ENCODE results near the gene PTPA. TPM values are rescaled to one million over a fixed set of nuclear protein-coding genes. Genes with fewer than 3 reads are reported as not detected.
"Not testable (repeated sequence)": the region's sequence is repeated elsewhere in the genome, so short reads cannot be mapped to it uniquely, and the experiment has no call there.

Gene PTPA
- total and polyA plus RNA-seq, 2 experiments from 2014 or later, result 60.9 to 72.3 TPM

DNA sequence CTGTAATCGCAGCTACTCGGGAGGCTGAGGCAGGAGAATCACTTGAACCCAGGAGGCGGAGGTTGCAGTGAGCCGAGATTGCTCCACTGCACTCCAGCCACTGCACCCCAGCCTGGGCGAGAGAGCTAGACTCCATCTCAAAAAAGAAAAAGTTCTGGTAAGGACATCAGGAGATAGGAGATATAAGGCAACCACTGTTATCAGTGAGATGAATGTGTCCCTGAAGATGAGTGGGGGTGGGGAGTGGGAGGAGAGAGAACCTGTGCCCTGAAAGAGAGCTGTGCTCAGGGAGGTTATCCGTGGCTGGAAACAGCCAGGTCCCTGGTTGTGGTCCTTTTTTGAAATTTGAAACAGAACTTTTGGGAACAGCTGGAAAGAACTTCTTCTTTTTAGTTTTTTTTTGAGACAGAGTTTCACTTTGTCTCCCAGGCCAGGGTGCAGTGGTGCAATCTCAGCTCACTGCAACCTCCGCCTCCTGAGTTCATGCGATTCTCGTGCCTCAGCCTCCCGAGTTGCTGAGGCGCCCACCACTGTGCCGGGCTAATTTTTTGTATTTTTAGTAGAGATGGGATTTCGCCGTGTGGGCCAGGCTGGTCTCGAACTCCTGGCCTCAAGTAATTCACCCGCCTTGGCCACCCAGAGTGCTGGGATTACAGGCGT is 2.6 kb downstream of the PTPA start:
- 91% methylated on average over 17 of the region's 17 CpGs for WGBS (ENCODE audit: low lambda C conversion rate, missing lambda C conversion rate)
- Histone ChIP-seq H3K4me1 (ENCODE audit: insufficient read depth) (peaks cover 8% of the 10 kb centered on the region), H3K4me2 (no peak overlapping the region)

GRCh38 chr9:129118799-129119198 is 7.6 kb downstream of the PTPA start:
- 85% methylated on average over 4 of the region's 4 CpGs for WGBS (ENCODE audit: low lambda C conversion rate, missing lambda C conversion rate)

More for the DNA sequence above, 2.6 kb downstream of the PTPA start:
- Histone ChIP-seq H3K4me3 (no peak overlapping the region), H4K20me1 (ENCODE audit: insufficient read depth, poor library complexity, severe bottlenecking) (peaks cover 7% of the 10 kb centered on the region), H3K27me3 (no peaks in the 10 kb centered on the region), H3K9me2 (replicated peaks; ENCODE audit: insufficient read depth) (no peaks in the 10 kb centered on the region), H3K36me3 (replicated peaks; ENCODE audit: insufficient read depth, low read depth) (no peaks in the 10 kb centered on the region), H3K9me3 (ENCODE audit: low read depth) (no peaks in the 10 kb centered on the region), H3K27ac (no peak overlapping the region), H3K79me2 (peaks cover 75% of the 10 kb centered on the region), H2AFZ (no peak overlapping the region)
- DNase-seq (ENCODE audit: low spot score), result no peak
- TF ChIP-seq EZH2 (IDR thresholded peaks at IDR 0.05; ENCODE audit: borderline replicate concordance), result no peak
- TF ChIP-seq EZH2phosphoT487 (IDR thresholded peaks at IDR 0.05; ENCODE audit: low read depth, severe bottlenecking, unreplicated experiment), result no peak

DNA sequence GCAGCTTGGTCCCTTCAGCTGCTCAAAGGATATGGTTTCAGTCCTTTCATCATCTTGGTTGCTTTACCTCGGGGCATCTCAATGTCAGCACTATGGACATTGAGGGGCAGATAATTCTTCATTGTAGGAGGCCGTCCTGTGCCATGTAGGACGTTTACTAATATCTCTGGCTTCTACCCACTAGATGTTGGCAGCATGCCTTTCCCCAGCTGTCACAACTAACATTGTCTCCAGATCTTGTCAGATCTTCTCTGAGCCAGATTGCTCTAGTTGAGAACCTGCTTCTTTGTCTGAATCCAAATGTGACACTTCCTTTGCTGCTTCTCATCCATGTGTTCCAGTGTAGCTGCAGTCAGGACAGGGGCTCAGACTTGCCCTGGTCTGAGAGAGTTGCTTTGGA is 10.3 kb downstream of the PTPA start:
- H3K27me3 ChIP-seq, result no peaks in the 10 kb centered on the region
- H3K9me2 ChIP-seq (replicated peaks; ENCODE audit: insufficient read depth), result no peaks in the 10 kb centered on the region
- no peak overlapping the region for H3K4me3 ChIP-seq
- H3K36me3 ChIP-seq (replicated peaks; ENCODE audit: insufficient read depth, low read depth), result no peaks in the 10 kb centered on the region
- DNase-seq (ENCODE audit: low spot score), result no peak
- 85% methylated on average over 3 of the region's 3 CpGs for WGBS (ENCODE audit: low lambda C conversion rate, missing lambda C conversion rate)
- H2AFZ ChIP-seq, result no peak overlapping the region
- H3K27ac ChIP-seq, result no peak overlapping the region
- no peak for TF ChIP-seq CTCF (IDR thresholded peaks at IDR 0.05; ENCODE audit: poor library complexity)
- no peak for TF ChIP-seq EZH2 (IDR thresholded peaks at IDR 0.05; ENCODE audit: borderline replicate concordance)
- TF ChIP-seq EZH2phosphoT487 (IDR thresholded peaks at IDR 0.05; ENCODE audit: low read depth, severe bottlenecking, unreplicated experiment), result no peak
- no peaks in the 10 kb centered on the region for H3K9me3 ChIP-seq (ENCODE audit: low read depth)
- H3K4me1 ChIP-seq (ENCODE audit: insufficient read depth), result peaks cover 3% of the 10 kb centered on the region
- no peaks in the 10 kb centered on the region for H4K20me1 ChIP-seq (ENCODE audit: insufficient read depth, poor library complexity, severe bottlenecking)
- peaks cover 36% of the 10 kb centered on the region for H3K79me2 ChIP-seq
- no peak overlapping the region for H3K4me2 ChIP-seq

More at GRCh38 chr9:129118799-129119198, 7.6 kb downstream of the PTPA start:
- H3K9me3 ChIP-seq (ENCODE audit: low read depth), result no peaks in the 10 kb centered on the region
- H3K4me1 ChIP-seq (ENCODE audit: insufficient read depth), result no peaks in the 10 kb centered on the region
- peaks cover 3% of the 10 kb centered on the region for H4K20me1 ChIP-seq (ENCODE audit: insufficient read depth, poor library complexity, severe bottlenecking)
- H2AFZ ChIP-seq, result no peak overlapping the region
- H3K36me3 ChIP-seq (replicated peaks; ENCODE audit: insufficient read depth, low read depth), result no peaks in the 10 kb centered on the region
- H3K27me3 ChIP-seq, result no peaks in the 10 kb centered on the region
- TF ChIP-seq EZH2 (IDR thresholded peaks at IDR 0.05; ENCODE audit: borderline replicate concordance), result no peak
- no peak for TF ChIP-seq CTCF (IDR thresholded peaks at IDR 0.05; ENCODE audit: poor library complexity)
- TF ChIP-seq EZH2phosphoT487 (IDR thresholded peaks at IDR 0.05; ENCODE audit: low read depth, severe bottlenecking, unreplicated experiment), result no peak
- no peaks in the 10 kb centered on the region for H3K9me2 ChIP-seq (replicated peaks; ENCODE audit: insufficient read depth)
- no peak overlapping the region for H3K4me2 ChIP-seq
- no peak for DNase-seq (ENCODE audit: low spot score)
- no peak overlapping the region for H3K27ac ChIP-seq
- no peak overlapping the region for H3K4me3 ChIP-seq
- H3K79me2 ChIP-seq, result peaks cover 60% of the 10 kb centered on the region

GRCh38 chr9:129122133-129122532 is 10.9 kb downstream of the PTPA start:
- no peak overlapping the region for H3K4me2 ChIP-seq
- 100% methylated on average over 1 of the region's 1 CpG for WGBS (ENCODE audit: low lambda C conversion rate, missing lambda C conversion rate)
- H3K27ac ChIP-seq, result no peak overlapping the region
- H4K20me1 ChIP-seq (ENCODE audit: insufficient read depth, poor library complexity, severe bottlenecking), result no peaks in the 10 kb centered on the region
- no peak for DNase-seq (ENCODE audit: low spot score)
- no peak overlapping the region for H3K4me3 ChIP-seq
- no peak for TF ChIP-seq CTCF (IDR thresholded peaks at IDR 0.05; ENCODE audit: poor library complexity)
- TF ChIP-seq EZH2 (IDR thresholded peaks at IDR 0.05; ENCODE audit: borderline replicate concordance), result no peak
- TF ChIP-seq EZH2phosphoT487 (IDR thresholded peaks at IDR 0.05; ENCODE audit: low read depth, severe bottlenecking, unreplicated experiment), result no peak
- H3K79me2 ChIP-seq, result peaks cover 30% of the 10 kb centered on the region
- H3K27me3 ChIP-seq, result no peaks in the 10 kb centered on the region
- H3K9me2 ChIP-seq (replicated peaks; ENCODE audit: insufficient read depth), result no peaks in the 10 kb centered on the region
- no peaks in the 10 kb centered on the region for H3K9me3 ChIP-seq (ENCODE audit: low read depth)
- no peaks in the 10 kb centered on the region for H3K36me3 ChIP-seq (replicated peaks; ENCODE audit: insufficient read depth, low read depth)
- peaks cover 3% of the 10 kb centered on the region for H3K4me1 ChIP-seq (ENCODE audit: insufficient read depth)
- no peak overlapping the region for H2AFZ ChIP-seq

DNA sequence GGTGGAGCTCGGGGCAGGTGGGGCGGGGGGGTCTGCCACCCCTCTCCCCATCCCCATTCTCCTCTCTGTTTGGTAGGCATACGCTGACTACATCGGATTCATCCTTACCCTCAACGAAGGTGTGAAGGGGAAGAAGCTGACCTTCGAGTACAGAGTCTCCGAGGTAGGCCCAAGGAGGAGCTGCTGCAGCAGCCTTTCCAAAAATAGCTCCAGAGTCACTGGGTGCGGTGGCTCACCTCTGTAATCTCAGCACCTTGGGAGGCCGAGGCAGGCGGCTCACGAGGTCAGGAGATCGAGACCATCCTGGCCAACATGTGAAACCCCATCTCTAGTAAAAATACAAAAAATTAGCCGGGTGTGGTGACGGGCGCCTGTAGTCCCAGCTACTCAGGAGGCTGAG is 11.8 kb downstream of the PTPA start:
- DNase-seq (ENCODE audit: low spot score); H3K9me3 ChIP-seq (ENCODE audit: low read depth); H2AFZ ChIP-seq; H3K9me2 ChIP-seq (replicated peaks; ENCODE audit: insufficient read depth); H3K36me3 ChIP-seq (replicated peaks; ENCODE audit: insufficient read depth, low read depth); H4K20me1 ChIP-seq (ENCODE audit: insufficient read depth, poor library complexity, severe bottlenecking); H3K27ac ChIP-seq; H3K4me2 ChIP-seq; H3K4me3 ChIP-seq; H3K4me1 ChIP-seq (ENCODE audit: insufficient read depth); H3K27me3 ChIP-seq: not testable (repeated sequence)
- 98% methylated on average over 15 of the region's 15 CpGs for WGBS (ENCODE audit: low lambda C conversion rate, missing lambda C conversion rate)
- H3K79me2 ChIP-seq, result peaks cover 21% of the 10 kb centered on the region

All from hepatocyte (in vitro differentiated cells).